Esophagus (tissue), 2 donors: ENCODE results near the gene SGMS1. TPM values are rescaled to one million over a fixed set of nuclear protein-coding genes. Genes with fewer than 3 reads are reported as not detected.

ENCODE experiments used
- H3K27ac ChIP-seq, 2 donors: one replicate each; pipeline ENCODE4 v1.5.1; 2013; ENCODE audit warnings: low read depth in 2 of 2, mild to moderate bottlenecking in 2 of 2, inconsistent platforms in 1 of 2, low read length in 1 of 2, moderate library complexity in 1 of 2
- H3K27me3 ChIP-seq, 2 donors: one replicate each; pipeline ENCODE4 v1.6.1; 2013; ENCODE audit warnings: low read length in 2 of 2, control low read depth in 1 of 2, mild to moderate bottlenecking in 1 of 2; ENCODE audit not compliant: insufficient read depth in 2 of 2, control insufficient read depth in 1 of 2
- H3K36me3 ChIP-seq, 2 donors: one replicate each; pipeline ENCODE4 v1.6.1; 2013; ENCODE audit warnings: low read length in 1 of 2; ENCODE audit not compliant: control insufficient read depth in 2 of 2, insufficient read depth in 2 of 2
- H3K4me1 ChIP-seq, 2 donors: one replicate each; pipeline ENCODE4 v1.6.1; 2013; ENCODE audit warnings: low read length in 1 of 2; ENCODE audit not compliant: control insufficient read depth in 2 of 2, insufficient read depth in 2 of 2
- H3K4me3 ChIP-seq, 2 donors: one replicate each; pipeline ENCODE4 v1.5.1; 2013; ENCODE audit warnings: low read length in 2 of 2, mild to moderate bottlenecking in 2 of 2, low read depth in 1 of 2, moderate library complexity in 1 of 2
- H3K9me3 ChIP-seq, 2 donors: one replicate each; pipeline ENCODE4 v1.6.1; 2013; ENCODE audit warnings: mild to moderate bottlenecking in 2 of 2, low read depth in 1 of 2, low read length in 1 of 2, moderate library complexity in 1 of 2; ENCODE audit not compliant: control insufficient read depth in 2 of 2, insufficient read depth in 1 of 2
- WGBS, 2 donors: extraction: QIAGEN DNeasy Blood & Tissue Kit; methylation state at CpG; one replicate each; pipeline ENCODE4 v1.1.7; 2013; 5-methylcytosine and 5-hydroxymethylcytosine counted together
- polyA plus RNA-seq, 2 donors: library from polyadenylated mRNA; stranded (reverse); fragments of 200-250 nt; gene quantifications; one replicate each; pipeline ENCODE4 v1.2.3, GENCODE V29; 2013
- donor health status: healthy with polysubstance abuse.
- donor health status: Bipolar disorder and iron deficiency.

Gene SGMS1
- polyA plus RNA-seq, 2 donors, result 5.4 to 7.9 TPM

- Histone ChIP-seq H3K4me3 (no peak overlapping the region), H3K36me3 (no peaks in the 10 kb centered on the region), H3K9me3 (no peaks in the 10 kb centered on the region), H3K27ac (no peak overlapping the region), H3K27me3 (no peaks in the 10 kb centered on the region), H3K4me1 (peaks cover 6% of the 10 kb centered on the region in 2 donors)
- 72 to 73% methylated on average over 6 of the region's 6 CpGs for WGBS, 2 donors
Observed at GRCh38 chr10:50603151-50603850, 20.5 kb downstream of the SGMS1 start.

GRCh38 chr10:50601974-50602373 is 21.8 kb downstream of the SGMS1 start:
- 69 to 81% methylated on average over 1 of the region's 1 CpG for WGBS, 2 donors
- no peaks in the 10 kb centered on the region for H3K27me3 ChIP-seq
- H3K4me3 ChIP-seq, result no peak overlapping the region
- no peaks in the 10 kb centered on the region for H3K36me3 ChIP-seq
- no peak overlapping the region for H3K27ac ChIP-seq
- no peaks in the 10 kb centered on the region for H3K9me3 ChIP-seq
- H3K4me1 ChIP-seq, result peaks cover 6% of the 10 kb centered on the region in 2 donors

GRCh38 chr10:50600831-50601477 is 22.8 kb downstream of the SGMS1 start:
- no peak overlapping the region for H3K4me3 ChIP-seq
- H3K27me3 ChIP-seq, result no peaks in the 10 kb centered on the region
- H3K4me1 ChIP-seq, result peaks cover 6% of the 10 kb centered on the region in 2 donors
- no peak overlapping the region for H3K27ac ChIP-seq
- no peaks in the 10 kb centered on the region for H3K36me3 ChIP-seq
- H3K9me3 ChIP-seq, result no peaks in the 10 kb centered on the region
- WGBS, 2 donors, result 91 to 94% methylated on average over 2 of the region's 2 CpGs

- Histone ChIP-seq H3K27me3 (no peaks in the 10 kb centered on the region), H3K4me1 (peaks cover 6% of the 10 kb centered on the region in 2 donors), H3K4me3 (no peak overlapping the region), H3K27ac (no peak overlapping the region), H3K36me3 (no peaks in the 10 kb centered on the region), H3K9me3 (no peaks in the 10 kb centered on the region)
- WGBS, 2 donors, result 77 to 78% methylated on average over 1 of the region's 1 CpG
Observed at GRCh38 chr10:50600286-50600685, 23.5 kb downstream of the SGMS1 start.

DNA sequence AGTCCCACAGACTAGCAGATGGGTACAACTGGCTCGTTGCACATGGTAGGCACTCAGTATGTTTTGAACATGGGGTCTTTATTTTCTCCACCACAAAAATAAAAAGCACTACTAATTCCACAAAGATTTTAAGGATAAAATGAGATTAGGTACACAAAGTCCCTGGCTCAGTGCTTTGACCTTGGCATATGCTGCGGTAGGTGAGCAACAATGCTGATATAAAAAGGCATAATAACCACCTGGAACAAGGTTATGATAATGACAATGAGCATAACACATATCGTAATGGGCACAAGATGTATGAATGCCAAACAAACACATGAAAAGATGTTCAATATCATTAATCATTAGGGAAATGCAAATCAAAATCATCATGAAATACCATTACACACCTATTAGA is 26.9 kb downstream of the SGMS1 start:
- 77 to 89% methylated on average over 3 of the region's 3 CpGs for whole genome bisulfite sequencing, 2 donors
- Histone ChIP-seq H3K36me3 (no peaks in the 10 kb centered on the region), H3K4me3 (no peak overlapping the region), H3K27ac (no peak overlapping the region), H3K9me3 (no peaks in the 10 kb centered on the region), H3K4me1 (no peaks in the 10 kb centered on the region), H3K27me3 (no peaks in the 10 kb centered on the region)

DNA sequence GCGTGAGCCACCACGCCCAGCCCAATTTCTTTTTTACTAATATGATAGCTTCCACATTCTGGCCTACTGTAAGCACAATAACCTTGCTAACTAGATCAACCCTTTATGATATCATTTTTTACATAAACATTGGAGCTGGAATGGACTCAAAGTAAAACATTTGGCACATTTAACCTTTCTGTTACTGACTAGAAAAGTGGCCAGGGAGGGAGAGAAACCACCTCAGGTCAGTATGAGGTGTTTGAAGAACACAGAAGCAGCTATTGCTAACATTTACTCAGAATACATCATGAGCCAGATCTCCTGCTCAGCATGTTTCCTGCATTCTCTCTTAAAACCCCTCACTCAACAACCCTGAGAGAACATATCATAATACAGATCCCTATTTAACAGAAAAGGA is 27.3 kb downstream of the SGMS1 start:
- Histone ChIP-seq H3K4me1 (no peaks in the 10 kb centered on the region), H3K36me3 (no peaks in the 10 kb centered on the region), H3K4me3 (no peak overlapping the region), H3K27me3 (no peaks in the 10 kb centered on the region), H3K27ac (no peak overlapping the region), H3K9me3 (no peaks in the 10 kb centered on the region)
- WGBS, 2 donors, result 85 to 92% methylated on average over 2 of the region's 2 CpGs

DNA sequence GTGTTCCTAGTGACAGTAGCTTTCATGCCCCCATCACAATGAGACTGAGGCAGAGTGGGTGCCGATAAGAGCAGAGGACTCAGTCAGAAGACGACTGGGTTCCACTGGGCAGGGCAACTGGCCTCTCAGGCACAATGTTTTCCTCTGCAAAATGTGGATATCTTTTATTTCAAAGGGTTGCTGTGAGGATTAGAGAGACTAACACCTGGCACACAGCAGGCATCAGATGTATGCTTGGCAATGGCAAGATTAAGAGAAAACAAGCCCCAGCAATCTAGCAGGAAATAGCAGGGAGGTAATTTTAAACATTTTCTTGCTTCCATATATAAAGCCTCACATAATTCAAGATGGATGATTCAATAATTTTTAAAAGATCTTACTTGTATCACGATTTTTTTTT is 28.0 kb downstream of the SGMS1 start:
- Histone ChIP-seq H3K27ac (no peak overlapping the region), H3K27me3 (no peaks in the 10 kb centered on the region), H3K4me1 (no peaks in the 10 kb centered on the region), H3K36me3 (no peaks in the 10 kb centered on the region), H3K9me3 (no peaks in the 10 kb centered on the region), H3K4me3 (no peak overlapping the region)
- 61 to 63% methylated on average over 3 of the region's 3 CpGs for WGBS, 2 donors

DNA sequence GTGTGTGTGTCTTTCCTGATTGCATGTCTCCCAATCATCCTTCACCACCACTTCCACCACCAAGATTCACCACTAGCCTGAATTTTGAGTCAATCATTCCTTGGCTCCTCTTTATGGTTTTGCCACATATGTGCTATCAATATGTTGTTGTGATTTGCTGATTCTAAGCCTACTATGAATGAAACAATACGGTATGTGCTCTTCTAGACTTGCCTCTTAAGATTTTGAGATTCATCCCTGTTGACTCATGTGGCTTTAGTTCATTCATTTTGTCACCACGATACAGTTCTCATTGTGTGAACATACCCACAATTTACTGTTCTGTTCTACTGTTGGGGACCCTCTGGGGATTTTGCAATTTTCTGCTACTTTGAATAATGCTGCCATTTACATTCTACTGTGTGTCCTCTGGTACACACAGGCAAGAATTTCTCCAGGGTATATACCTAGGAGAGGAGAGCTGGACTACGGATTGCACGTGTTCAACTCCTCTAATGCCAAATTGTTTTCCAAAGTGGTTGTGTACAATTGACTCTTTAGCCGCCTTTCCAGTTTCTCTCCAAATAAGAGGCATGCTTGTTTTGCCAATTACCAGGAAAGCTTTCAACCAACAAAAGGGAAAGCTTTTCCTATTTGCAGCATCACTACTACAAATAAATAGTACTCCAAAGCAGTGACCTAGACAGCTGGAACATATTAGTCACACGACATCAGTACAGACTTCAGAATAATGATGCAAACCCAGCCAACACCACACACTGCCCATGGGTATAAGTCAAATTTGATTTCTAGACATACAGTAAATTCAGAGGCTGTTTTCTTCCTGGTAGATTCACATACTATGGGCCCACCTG is 30.0 kb downstream of the SGMS1 start:
- H3K27ac ChIP-seq, result no peak overlapping the region
- H3K4me1 ChIP-seq, result no peaks in the 10 kb centered on the region
- 68 to 69% methylated on average over 6 of the region's 6 CpGs for WGBS, 2 donors
- no peaks in the 10 kb centered on the region for H3K9me3 ChIP-seq
- no peak overlapping the region for H3K4me3 ChIP-seq
- H3K27me3 ChIP-seq, result no peaks in the 10 kb centered on the region
- peaks cover 0 to 5% of the 10 kb centered on the region in 2 donors for H3K36me3 ChIP-seq

DNA sequence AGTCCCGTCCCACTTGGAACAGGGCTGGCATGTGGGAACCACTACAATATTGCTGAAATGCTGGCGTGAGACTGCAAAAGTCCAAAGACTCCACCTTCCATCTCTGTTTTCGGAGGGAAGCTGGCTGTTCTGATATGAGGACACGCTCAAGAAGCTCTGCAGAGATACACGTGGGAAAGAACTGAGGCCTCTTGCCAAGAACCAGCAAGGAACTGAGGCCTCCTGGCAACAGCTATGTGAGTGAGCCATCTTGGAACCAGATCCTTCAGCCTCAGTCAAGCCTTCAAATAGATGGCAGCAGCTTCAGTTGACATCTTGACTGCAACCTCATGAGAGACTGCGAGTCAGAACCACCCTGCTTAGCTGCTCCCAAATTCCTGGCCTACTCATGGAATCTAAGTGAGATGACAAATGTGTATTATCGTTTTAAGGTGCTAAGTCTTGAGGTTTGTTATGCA is 30.8 kb downstream of the SGMS1 start:
- Histone ChIP-seq H3K27me3 (no peaks in the 10 kb centered on the region), H3K9me3 (no peaks in the 10 kb centered on the region), H3K27ac (no peak overlapping the region), H3K4me1 (no peaks in the 10 kb centered on the region), H3K36me3 (peaks cover 0 to 5% of the 10 kb centered on the region in 2 donors), H3K4me3 (no peak overlapping the region)
- 88 to 91% methylated on average over 7 of the region's 7 CpGs for WGBS, 2 donors
